AG04450 (cell line): ENCODE measurements around the gene FOXI1. TPM values are rescaled to one million over a fixed set of nuclear protein-coding genes. Genes with fewer than 3 reads are reported as not detected.

ENCODE experiments used
- CTCF ChIA-PET: fragments of 300-600, 350-600 bp; formaldehyde crosslinking; extraction: SDS; loops from one replicate; lab custom pipeline; 2022; ENCODE audit warnings: antibody characterized with exemption, inconsistent platforms; lab: Charles Lee
- POLR2A ChIA-PET: fragments of 350-600 bp; formaldehyde crosslinking; extraction: SDS; loops from one replicate; lab custom pipeline; 2021; ENCODE audit warnings: antibody characterized with exemption, inconsistent platforms; lab: Yijun Ruan, JAX
- DNase-seq: peaks from one replicate; pipeline ENCODE4 v3.0.0-alpha.2; 2011; ENCODE audit warnings: low read depth, low spot score
- H3K27ac ChIP-seq: one replicate; pipeline ENCODE4 v1.5.1; 2012; ENCODE audit warnings: low read depth, low read length, control low read depth
- H3K27me3 ChIP-seq: one replicate; pipeline ENCODE4 v1.6.0; 2012; ENCODE audit warnings: low read length; ENCODE audit not compliant: control insufficient read depth, insufficient read depth
- H3K4me3 ChIP-seq: 2 replicates; pipeline ENCODE4 v1.5.1; 2011; ENCODE audit warnings: mild to moderate bottlenecking, low read depth, low read length, control low read depth
- H3K9me3 ChIP-seq: 2 replicates; pipeline ENCODE4 v1.5.1; 2012; ENCODE audit warnings: low read length; ENCODE audit not compliant: control insufficient read depth, insufficient read depth
- polyA plus RNA-seq: library from polyadenylated mRNA; depleted of rRNA; stranded (reverse); fragments of >200 nt; gene quantifications from 2 replicates; pipeline ENCODE4 v1.2.3, GENCODE V29; 2011
- TF ChIP-seq, protein P1 (sequence below): IDR thresholded peaks from 2 replicates; pipeline ENCODE4 v1.5.1; 2011; ENCODE audit warnings: low read depth, low read length, control low read depth, inconsistent platforms

Gene FOXI1
- polyA plus RNA-seq, 1 experiment, result not detected

DNA sequence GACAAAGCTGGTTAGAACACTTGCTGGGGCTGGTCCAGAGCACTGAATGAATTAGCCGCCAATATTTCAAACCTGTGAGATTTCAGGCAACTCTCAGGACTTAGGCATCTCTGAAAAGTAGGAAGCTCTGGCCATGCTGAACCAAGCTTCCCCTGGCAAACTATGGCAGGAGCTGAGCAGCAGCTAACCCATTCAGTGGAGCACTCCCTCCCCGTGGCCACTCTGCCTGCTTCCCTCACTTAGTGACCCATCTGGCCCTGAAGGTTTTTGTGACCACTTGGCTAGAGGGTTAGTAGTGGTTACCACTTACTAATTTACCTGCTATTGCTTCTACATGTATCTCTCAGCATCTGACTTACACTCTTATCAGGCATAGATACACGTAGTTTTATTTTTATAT, 25.5 kb downstream of the FOXI1 start:
- Histone ChIP-seq H3K9me3 (no peaks in the 10 kb centered on the region), H3K27me3 (no peaks in the 10 kb centered on the region), H3K27ac (no peak overlapping the region), H3K4me3 (no peak overlapping the region)
- TF ChIP-seq, protein P1, sequence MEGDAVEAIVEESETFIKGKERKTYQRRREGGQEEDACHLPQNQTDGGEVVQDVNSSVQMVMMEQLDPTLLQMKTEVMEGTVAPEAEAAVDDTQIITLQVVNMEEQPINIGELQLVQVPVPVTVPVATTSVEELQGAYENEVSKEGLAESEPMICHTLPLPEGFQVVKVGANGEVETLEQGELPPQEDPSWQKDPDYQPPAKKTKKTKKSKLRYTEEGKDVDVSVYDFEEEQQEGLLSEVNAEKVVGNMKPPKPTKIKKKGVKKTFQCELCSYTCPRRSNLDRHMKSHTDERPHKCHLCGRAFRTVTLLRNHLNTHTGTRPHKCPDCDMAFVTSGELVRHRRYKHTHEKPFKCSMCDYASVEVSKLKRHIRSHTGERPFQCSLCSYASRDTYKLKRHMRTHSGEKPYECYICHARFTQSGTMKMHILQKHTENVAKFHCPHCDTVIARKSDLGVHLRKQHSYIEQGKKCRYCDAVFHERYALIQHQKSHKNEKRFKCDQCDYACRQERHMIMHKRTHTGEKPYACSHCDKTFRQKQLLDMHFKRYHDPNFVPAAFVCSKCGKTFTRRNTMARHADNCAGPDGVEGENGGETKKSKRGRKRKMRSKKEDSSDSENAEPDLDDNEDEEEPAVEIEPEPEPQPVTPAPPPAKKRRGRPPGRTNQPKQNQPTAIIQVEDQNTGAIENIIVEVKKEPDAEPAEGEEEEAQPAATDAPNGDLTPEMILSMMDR, result no peak
- POLR2A ChIA-PET, result no interaction called here
- DNase-seq, result no peak
- CTCF ChIA-PET, result interaction anchor here (1.0 kb wide), 1 partner anchor 30 kb away, joined by 3 read pairs; no protein-coding TSS in a partner anchor

DNA sequence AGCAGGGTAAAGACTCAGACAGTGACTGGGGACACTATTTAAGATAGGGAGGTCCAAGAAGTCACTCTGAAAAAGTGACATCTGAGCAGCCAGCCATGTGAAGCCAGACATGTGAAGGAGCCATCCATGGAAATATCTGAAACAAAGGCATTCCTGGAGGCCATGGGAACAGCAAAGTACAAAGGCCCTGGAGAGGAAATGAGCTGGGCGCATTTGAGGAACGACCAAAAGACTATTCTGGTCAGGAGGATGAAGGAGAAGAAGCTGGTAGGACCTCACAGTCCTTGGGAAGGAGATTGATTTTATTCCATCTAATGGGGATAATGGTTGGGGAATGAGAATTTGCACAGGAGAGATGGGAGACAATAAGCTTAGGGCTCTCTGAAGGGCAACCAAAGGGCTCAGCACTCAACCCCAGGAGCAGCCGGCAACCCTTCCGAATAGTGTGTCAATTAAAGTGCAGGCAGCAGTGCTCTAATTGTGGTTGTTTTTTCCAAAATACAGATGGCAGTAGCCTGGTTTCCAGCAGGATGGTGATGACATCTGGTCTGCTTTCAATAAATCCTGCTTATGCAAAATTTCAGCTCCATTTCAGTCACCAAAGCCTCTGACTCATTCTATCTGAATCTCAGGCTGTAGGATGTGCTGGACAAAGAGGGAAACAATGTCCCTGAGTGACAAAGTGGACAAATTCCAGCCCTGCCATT, 26.7 kb downstream of the FOXI1 start:
- Histone ChIP-seq H3K9me3 (no peaks in the 10 kb centered on the region), H3K4me3 (no peak overlapping the region), H3K27me3 (no peaks in the 10 kb centered on the region), H3K27ac (no peak overlapping the region)
- CTCF ChIA-PET, result interaction anchor here (1.0 kb wide), 1 partner anchor 32 kb away, joined by 3 read pairs; no protein-coding TSS in a partner anchor
- TF ChIP-seq, protein P1, result no peak
- POLR2A ChIA-PET, result no interaction called here
- no peak for DNase-seq

DNA sequence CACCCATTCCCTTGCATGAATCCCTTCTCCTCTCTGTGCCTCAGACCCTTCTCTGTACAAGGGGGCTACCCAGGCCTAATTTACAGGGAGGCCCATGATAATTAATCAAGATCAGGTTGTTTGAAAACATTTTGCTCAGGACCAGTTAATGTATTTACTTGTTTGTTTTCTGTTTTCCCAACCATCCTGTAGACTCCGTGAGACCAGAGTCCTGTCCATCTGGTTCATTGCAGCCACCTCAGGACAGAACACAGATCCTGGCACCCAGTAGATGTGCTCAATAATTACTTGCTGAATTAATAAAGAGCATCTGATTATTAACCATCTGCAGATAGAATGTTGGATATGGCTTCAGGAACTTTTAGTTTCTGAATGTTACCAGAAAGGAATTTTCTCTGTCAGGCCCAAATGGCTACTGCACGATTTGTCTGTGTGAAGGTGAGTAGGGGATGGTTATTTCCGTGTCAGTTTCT, 27.3 kb downstream of the FOXI1 start:
- CTCF ChIA-PET, result no interaction called here
- Histone ChIP-seq H3K27me3 (no peaks in the 10 kb centered on the region), H3K27ac (no peak overlapping the region), H3K4me3 (no peak overlapping the region), H3K9me3 (no peaks in the 10 kb centered on the region)
- POLR2A ChIA-PET, result no interaction called here
- no peak for DNase-seq
- TF ChIP-seq, protein P1, result no peak

DNA sequence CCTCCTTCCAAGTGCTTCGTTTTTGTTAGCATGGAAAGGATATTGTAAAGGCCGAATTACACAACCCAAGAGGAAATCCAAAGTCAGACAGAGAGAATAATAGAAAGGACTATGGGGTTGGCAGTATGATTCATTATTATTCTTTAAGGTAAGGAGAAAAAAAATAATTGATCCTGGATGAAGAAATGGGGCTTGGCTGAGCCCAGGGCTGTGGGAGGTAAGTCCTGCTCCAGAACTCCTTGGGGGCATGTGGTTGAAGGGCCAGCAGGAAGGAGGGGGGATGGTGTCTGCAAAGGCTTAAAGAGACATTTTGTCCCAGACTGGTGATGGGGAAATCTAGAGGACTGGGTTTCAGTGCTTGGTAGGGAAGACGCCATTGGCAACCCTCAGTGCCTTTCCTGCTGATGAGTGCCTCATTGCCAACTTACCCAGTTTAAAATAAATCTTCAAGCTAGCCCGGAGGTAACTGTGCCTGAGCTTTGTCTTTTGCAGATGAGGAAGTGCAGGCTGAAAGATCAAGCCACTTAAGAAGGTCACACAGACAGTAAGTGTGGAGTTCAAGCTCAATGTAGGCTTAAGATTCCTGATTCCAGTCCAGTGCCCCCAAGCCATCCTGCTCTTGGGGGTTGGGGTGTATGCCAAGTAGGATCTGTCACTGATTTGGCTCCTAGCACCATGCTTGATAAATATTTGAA, 30.2 kb downstream of the FOXI1 start:
- Histone ChIP-seq H3K27me3 (no peaks in the 10 kb centered on the region), H3K27ac (no peak overlapping the region), H3K4me3 (no peak overlapping the region), H3K9me3 (no peaks in the 10 kb centered on the region)
- TF ChIP-seq, protein P1, result no peak
- DNase-seq, result no peak
- ChIA-PET POLR2A (interaction anchor here (0.7 kb wide), 1 partner anchor 335 kb away, joined by 3 read pairs; no protein-coding TSS in a partner anchor), CTCF (no interaction called here)

DNA sequence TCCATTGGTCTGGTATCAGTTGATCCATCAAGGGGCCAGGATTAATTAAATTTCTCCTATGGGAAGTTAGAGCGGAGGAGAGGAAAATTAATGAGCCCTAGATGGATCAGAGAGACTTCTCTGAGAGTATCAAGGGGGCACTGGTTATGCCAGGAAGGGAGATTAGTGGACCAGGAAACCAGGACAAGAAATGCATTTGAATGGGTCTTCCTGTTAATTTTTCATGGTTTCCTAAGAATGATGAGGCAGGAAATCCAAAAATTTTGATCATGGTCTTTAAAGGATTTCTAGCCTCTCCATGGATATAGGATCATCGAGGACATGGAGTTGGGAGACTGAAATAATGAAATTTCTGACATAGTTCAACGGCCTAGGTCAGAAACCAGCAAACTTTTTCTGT, 30.8 kb downstream of the FOXI1 start:
- POLR2A ChIA-PET, result interaction anchor here (0.7 kb wide), 1 partner anchor 336 kb away, joined by 3 read pairs; no protein-coding TSS in a partner anchor
- H3K9me3 ChIP-seq, result no peaks in the 10 kb centered on the region
- no peaks in the 10 kb centered on the region for H3K27me3 ChIP-seq
- TF ChIP-seq, protein P1, result no peak
- CTCF ChIA-PET, result no interaction called here
- no peak for DNase-seq
- H3K4me3 ChIP-seq, result no peak overlapping the region
- no peak overlapping the region for H3K27ac ChIP-seq
